Measurements from ENCODE around the gene PRKAA2. TPM values are rescaled to one million over a fixed set of nuclear protein-coding genes. Genes with fewer than 3 reads are reported as not detected.

Gene PRKAA2
- total RNA-seq, 1 experiment from 2014 or later, result 4.0 TPM

DNA sequence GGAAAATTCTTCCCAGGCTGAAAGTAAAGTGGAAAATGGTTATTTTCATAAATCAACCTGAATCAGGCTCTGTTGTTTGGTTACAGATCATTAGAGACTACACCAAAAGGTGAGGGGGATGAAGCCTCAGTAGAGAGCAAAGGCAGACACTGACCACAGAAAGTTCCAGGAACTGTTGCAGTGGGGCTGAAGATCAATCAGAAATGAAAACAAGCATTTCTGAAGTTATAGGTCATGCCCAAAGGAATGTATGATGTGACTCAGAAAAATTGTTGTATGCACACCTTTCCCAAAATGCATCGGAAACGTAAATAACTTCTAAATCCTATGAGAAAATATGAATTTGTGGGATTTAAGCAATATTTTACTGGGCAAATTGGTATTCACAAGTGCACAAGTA lies 110.8 kb downstream of the PRKAA2 start:
- Histone ChIP-seq H3K23me2 (ENCODE audit: insufficient read length, low read depth, low read length, poor library complexity, severe bottlenecking) (no peaks in the 10 kb centered on the region), H3K56ac (ENCODE audit: insufficient read length, low read depth, low read length) (no peak overlapping the region), H2BK15ac (ENCODE audit: low read depth, low read length) (no peak overlapping the region), H2BK120ac (ENCODE audit: low read depth, low read length, poor library complexity, severe bottlenecking) (no peak overlapping the region), H3K14ac (ENCODE audit: insufficient read depth, low read length) (no peak overlapping the region), H3K9me3 (ENCODE audit: control insufficient read depth, low read depth, low read length) (no peaks in the 10 kb centered on the region), H3T11ph (ENCODE audit: low read length) (no peak overlapping the region), H4K5ac (ENCODE audit: insufficient read length, low read depth, low read length) (no peak overlapping the region), H3K4ac (ENCODE audit: low read depth, low read length) (no peak overlapping the region), H4K20me1 (ENCODE audit: control insufficient read depth, insufficient read depth, insufficient read length) (no peaks in the 10 kb centered on the region), H3K9ac (ENCODE audit: extremely low read depth, insufficient read length, low read length) (no peak overlapping the region), H3K27ac (ENCODE audit: insufficient read length, low read depth, low read length) (no peak overlapping the region), H2AFZ (ENCODE audit: low read length) (no peak overlapping the region), H3K79me2 (ENCODE audit: insufficient read depth, low read length) (no peaks in the 10 kb centered on the region), H3K79me1 (ENCODE audit: insufficient read depth, low read depth, low read length, poor library complexity, severe bottlenecking) (no peaks in the 10 kb centered on the region), H2BK20ac (ENCODE audit: low read depth, low read length, poor library complexity, severe bottlenecking) (no peak overlapping the region), H2AK5ac (ENCODE audit: insufficient read length, low read length) (no peak overlapping the region), H3K18ac (ENCODE audit: insufficient read length, low read depth, low read length) (no peak overlapping the region), H3K27me3 (ENCODE audit: insufficient read depth, low read length) (no peaks in the 10 kb centered on the region), H2BK5ac (ENCODE audit: insufficient read length, low read length) (no peak overlapping the region), H3K4me2 (ENCODE audit: insufficient read depth, insufficient read length, low read length) (no peak overlapping the region), H4K8ac (replicated peaks; ENCODE audit: insufficient read length, low read depth, low read length) (no peak overlapping the region), H4K91ac (ENCODE audit: insufficient read length, low read depth, low read length) (no peak overlapping the region), H3K23ac (ENCODE audit: insufficient read length, low read depth, low read length) (no peak overlapping the region), H2BK12ac (ENCODE audit: insufficient read length, low read depth, low read length) (no peak overlapping the region), H3K4me1 (ENCODE audit: insufficient read depth, low read length) (no peaks in the 10 kb centered on the region)
- Mint-ChIP-seq H3K27me3 (ENCODE audit: low read depth) (peaks cover 16% of the 10 kb centered on the region), H3K4me1 (0 out of 4 replicates have a peak, but pooled peaks cover 0 to 2% of the 10 kb centered on the region in 2 experiments), H3K27ac (no peak overlapping the region), H3K9me3 (no peaks in the 10 kb centered on the region), H3K4me3 (no peak overlapping the region), H3K36me3 (ENCODE audit: insufficient read depth in 1 of 3, low read depth in 3 of 3) (no peaks in the 10 kb centered on the region)
- TF ChIP-seq, protein P1, sequence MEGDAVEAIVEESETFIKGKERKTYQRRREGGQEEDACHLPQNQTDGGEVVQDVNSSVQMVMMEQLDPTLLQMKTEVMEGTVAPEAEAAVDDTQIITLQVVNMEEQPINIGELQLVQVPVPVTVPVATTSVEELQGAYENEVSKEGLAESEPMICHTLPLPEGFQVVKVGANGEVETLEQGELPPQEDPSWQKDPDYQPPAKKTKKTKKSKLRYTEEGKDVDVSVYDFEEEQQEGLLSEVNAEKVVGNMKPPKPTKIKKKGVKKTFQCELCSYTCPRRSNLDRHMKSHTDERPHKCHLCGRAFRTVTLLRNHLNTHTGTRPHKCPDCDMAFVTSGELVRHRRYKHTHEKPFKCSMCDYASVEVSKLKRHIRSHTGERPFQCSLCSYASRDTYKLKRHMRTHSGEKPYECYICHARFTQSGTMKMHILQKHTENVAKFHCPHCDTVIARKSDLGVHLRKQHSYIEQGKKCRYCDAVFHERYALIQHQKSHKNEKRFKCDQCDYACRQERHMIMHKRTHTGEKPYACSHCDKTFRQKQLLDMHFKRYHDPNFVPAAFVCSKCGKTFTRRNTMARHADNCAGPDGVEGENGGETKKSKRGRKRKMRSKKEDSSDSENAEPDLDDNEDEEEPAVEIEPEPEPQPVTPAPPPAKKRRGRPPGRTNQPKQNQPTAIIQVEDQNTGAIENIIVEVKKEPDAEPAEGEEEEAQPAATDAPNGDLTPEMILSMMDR (conservative IDR thresholded peaks at IDR 0.05), result no peak
- no peak for DNase-seq
- no CpG with 5 or more reads among the region's 2 CpGs for WGBS (ENCODE audit: extremely low coverage, insufficient read length, low lambda C conversion rate)

All from H9 (cell line).